Endothelial cell of umbilical vein (primary cell): ENCODE measurements around the gene MFNG. TPM values are rescaled to one million over a fixed set of nuclear protein-coding genes. Genes with fewer than 3 reads are reported as not detected.

ENCODE experiments used
- BruUV-seq: library from RNA; stranded (reverse); fragments of 400-500 nt; replicated peaks from 2 replicates; lab custom pipeline; 2021; lab: Mats Ljungman, UMichigan
- CTCF ChIA-PET: fragments of 300-600, 350-600 bp; sonication (Branson Sonifier 250); formaldehyde crosslinking; loops from one replicate; lab custom pipeline; 2021; ENCODE audit warnings: antibody characterized with exemption, inconsistent platforms; lab: Charles Lee
- POLR2A ChIA-PET: fragments of 300-600, 350-600 bp; sonication (Branson Sonifier 250); formaldehyde crosslinking; loops from one replicate; lab custom pipeline; 2021; ENCODE audit warnings: antibody characterized with exemption, inconsistent platforms; lab: Charles Lee
- DNase-seq: peaks from one replicate; pipeline ENCODE4 v3.0.0-alpha.2; 2011; ENCODE audit warnings: low read depth, low spot score
- FAIRE-seq: peaks from 2 replicates; lab custom pipeline; 2011; peaks lifted over from hg19 to GRCh38; lab: Jason Lieb, UNC
- H2AFZ ChIP-seq: 2 replicates; pipeline ENCODE4 v1.6.0; 2012; ENCODE audit warnings: low read depth, low read length, control low read depth, inconsistent platforms
- H3K27ac ChIP-seq: 2 replicates; pipeline ENCODE4 v1.5.1; 2011; ENCODE audit warnings: low read depth, mild to moderate bottlenecking, control low read depth, low read length, moderate library complexity; ENCODE audit not compliant: insufficient read depth
- H3K27me3 ChIP-seq, 2 experiments: 2 replicates each; pipeline versions ENCODE4 v1.6.0 to v1.6.1; 2011; ENCODE audit warnings: low read length in 2 of 2, mixed read lengths in 1 of 2; ENCODE audit not compliant: control insufficient read depth in 2 of 2, insufficient read depth in 2 of 2
- H3K36me3 ChIP-seq, 2 experiments: 2 replicates in 1 of 2; 3 replicates in 1 of 2; pipeline ENCODE4 v1.5.1; 2011; ENCODE audit warnings: low read length in 2 of 2, mild to moderate bottlenecking in 1 of 2, moderate library complexity in 1 of 2; ENCODE audit not compliant: control insufficient read depth in 2 of 2, insufficient read depth in 2 of 2; ENCODE audit errors: extremely low read depth in 1 of 2
- H3K4me1 ChIP-seq: 3 replicates; pipeline ENCODE4 v1.5.1; 2011; ENCODE audit warnings: mild to moderate bottlenecking, low read length; ENCODE audit not compliant: control insufficient read depth, insufficient read depth; ENCODE audit errors: extremely low read depth
- H3K4me2 ChIP-seq: 2 replicates; pipeline ENCODE4 v1.6.1; 2011; ENCODE audit warnings: low read length, control low read depth, mixed read lengths; ENCODE audit not compliant: insufficient read depth
- H3K4me3 ChIP-seq, 3 experiments: fragments of 200-600 bp in 1 of 3; sonication (generic), shearing (Covaris generic) in 1 of 3; replicated peaks in 1 of 3; 2 replicates each; pipeline ENCODE4 v1.5.1; 2011 to 2016; ENCODE audit warnings: control low read depth in 3 of 3, low read length in 3 of 3, mild to moderate bottlenecking in 2 of 3, inconsistent platforms in 1 of 3, low read depth in 1 of 3, moderate library complexity in 1 of 3; ENCODE audit not compliant: insufficient read depth in 1 of 3
- H3K79me2 ChIP-seq: 2 replicates; pipeline ENCODE4 v1.6.0; 2012; ENCODE audit warnings: low read length, inconsistent platforms; ENCODE audit not compliant: control insufficient read depth, insufficient read depth
- H3K9ac ChIP-seq: replicated peaks from 2 replicates; pipeline ENCODE3; 2011; ENCODE audit warnings: low read length, control low read depth; ENCODE audit not compliant: insufficient read depth; ENCODE audit errors: extremely low read depth
- H3K9me1 ChIP-seq: replicated peaks from 3 replicates; pipeline ENCODE4 v1.6.0; 2011; ENCODE audit warnings: mild to moderate bottlenecking, low read length; ENCODE audit not compliant: control insufficient read depth, insufficient read depth; ENCODE audit errors: extremely low read depth
- H3K9me3 ChIP-seq: replicated peaks from 2 replicates; pipeline ENCODE4 v1.5.1; 2012; ENCODE audit warnings: low read length, inconsistent platforms; ENCODE audit not compliant: control insufficient read depth, insufficient read depth
- H4K20me1 ChIP-seq: replicated peaks from 2 replicates; pipeline ENCODE3; 2011; ENCODE audit warnings: mild to moderate bottlenecking, low read length; ENCODE audit not compliant: control insufficient read depth, insufficient read depth; ENCODE audit errors: extremely low read depth
- EZH2 ChIP-seq: IDR thresholded peaks from 2 replicates; pipeline ENCODE4 v1.6.1; 2012; ENCODE audit warnings: borderline replicate concordance, low read depth, mild to moderate bottlenecking, moderate library complexity, low read length, inconsistent platforms; ENCODE audit not compliant: severe bottlenecking
- FOS ChIP-seq: IDR thresholded peaks from 2 replicates; pipeline ENCODE4 v1.6.1; 2011; ENCODE audit warnings: mild to moderate bottlenecking, low read length, moderate library complexity, borderline replicate concordance; ENCODE audit not compliant: insufficient read depth
- GATA2 ChIP-seq: IDR thresholded peaks from 2 replicates; pipeline ENCODE4 v1.7.0; 2011; ENCODE audit warnings: low read depth, mild to moderate bottlenecking, moderate library complexity, mixed read lengths, low read length; ENCODE audit not compliant: insufficient read length, insufficient read depth
- JUN ChIP-seq: IDR thresholded peaks from 2 replicates; pipeline ENCODE4 v1.6.1; 2011; ENCODE audit warnings: borderline replicate concordance, low read depth; ENCODE audit not compliant: insufficient read length, insufficient read depth
- MYC ChIP-seq: IDR thresholded peaks from one replicate; pipeline ENCODE4 v1.6.1; 2011; ENCODE audit warnings: mild to moderate bottlenecking, low read depth, low read length
- POLR2AphosphoS5 ChIP-seq: IDR thresholded peaks from 2 replicates; pipeline ENCODE4 v1.6.1; 2012; ENCODE audit warnings: low read depth, mild to moderate bottlenecking, control low read depth, low read length, moderate library complexity; ENCODE audit not compliant: insufficient read depth
- dilution Hi-C: fragments of 300-500 bp; cut with MboI; formaldehyde crosslinking; loops from one replicate; pipeline ENCODE4 v1.15.0; 2019; ENCODE audit warnings: low sequenced_read_pairs; ENCODE audit not compliant: extremely low pct_ligation_motif_present
- intact Hi-C: fragments of 100-400 bp; cut with micrococcal nuclease; formaldehyde crosslinking; loops from one replicate; pipeline ENCODE4 v1.10.0; 2022
- polyA plus RNA-seq, 4 experiments: library from polyadenylated mRNA; depleted of rRNA in 3 of 4; stranded (reverse) in 3 of 4; unstranded in 1 of 4; fragments of >200 nt; gene quantifications; 2 replicates each; pipeline versions ENCODE4 v1.2.1 to v1.2.3, GENCODE V29; 2011 to 2012; ENCODE audit warnings: missing spikeins in 1 of 4
- total RNA-seq: library from RNA; stranded (reverse); gene quantifications from 2 replicates; pipeline ENCODE4 v1.2.3, GENCODE V29; 2021
- TF ChIP-seq, protein P1 (sequence below), 2 donors: IDR thresholded peaks; 1 replicate in 1 of 2; 2 replicates in 1 of 2; pipeline ENCODE4 v1.5.1; 2011; ENCODE audit warnings: low read length in 2 of 2, mild to moderate bottlenecking in 2 of 2, moderate library complexity in 2 of 2, control low read depth in 1 of 2, inconsistent platforms in 1 of 2, low read depth in 1 of 2; ENCODE audit not compliant: insufficient read depth in 1 of 2; ENCODE audit errors: extremely low read depth in 1 of 2
- TF ChIP-seq, protein P2 (sequence below): IDR thresholded peaks from 2 replicates; pipeline ENCODE4 v1.6.1; 2011; ENCODE audit not compliant: insufficient read depth, insufficient read length

The MFNG gene
- total and polyA plus RNA-seq, 2 donors (not counting 3 experiments of a cell fraction or from before 2014, with no cell fraction given), result 188 to 257 TPM

DNA sequence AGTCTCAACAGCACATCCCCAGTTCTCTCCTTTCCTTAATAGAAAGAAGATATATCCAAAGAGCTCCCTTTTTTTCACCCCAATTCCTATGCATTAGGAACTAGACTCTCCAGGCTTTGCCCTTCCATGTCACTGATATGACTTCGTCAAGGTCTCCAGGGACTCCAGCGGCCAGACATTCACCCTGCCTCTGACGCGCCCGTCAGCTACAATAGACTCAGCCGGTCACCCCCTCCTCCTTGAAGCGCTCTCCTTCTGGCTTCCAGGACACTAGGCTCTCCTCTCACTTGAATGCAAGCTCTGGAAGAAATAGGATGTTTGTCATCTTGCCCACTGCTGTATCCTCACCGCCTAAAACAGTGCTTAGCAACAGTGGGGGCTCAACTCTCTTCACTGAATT is 44.0 kb downstream of the MFNG start:
- DNase-seq, result no peak
- FAIRE-seq, result no peak
- no peak for TF ChIP-seq MYC
- TF ChIP-seq GATA2, result no peak
- no peak for TF ChIP-seq JUN
- TF ChIP-seq, protein P1, sequence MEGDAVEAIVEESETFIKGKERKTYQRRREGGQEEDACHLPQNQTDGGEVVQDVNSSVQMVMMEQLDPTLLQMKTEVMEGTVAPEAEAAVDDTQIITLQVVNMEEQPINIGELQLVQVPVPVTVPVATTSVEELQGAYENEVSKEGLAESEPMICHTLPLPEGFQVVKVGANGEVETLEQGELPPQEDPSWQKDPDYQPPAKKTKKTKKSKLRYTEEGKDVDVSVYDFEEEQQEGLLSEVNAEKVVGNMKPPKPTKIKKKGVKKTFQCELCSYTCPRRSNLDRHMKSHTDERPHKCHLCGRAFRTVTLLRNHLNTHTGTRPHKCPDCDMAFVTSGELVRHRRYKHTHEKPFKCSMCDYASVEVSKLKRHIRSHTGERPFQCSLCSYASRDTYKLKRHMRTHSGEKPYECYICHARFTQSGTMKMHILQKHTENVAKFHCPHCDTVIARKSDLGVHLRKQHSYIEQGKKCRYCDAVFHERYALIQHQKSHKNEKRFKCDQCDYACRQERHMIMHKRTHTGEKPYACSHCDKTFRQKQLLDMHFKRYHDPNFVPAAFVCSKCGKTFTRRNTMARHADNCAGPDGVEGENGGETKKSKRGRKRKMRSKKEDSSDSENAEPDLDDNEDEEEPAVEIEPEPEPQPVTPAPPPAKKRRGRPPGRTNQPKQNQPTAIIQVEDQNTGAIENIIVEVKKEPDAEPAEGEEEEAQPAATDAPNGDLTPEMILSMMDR (IDR thresholded peaks at IDR 0.05; ENCODE audit: extremely low read depth in 1 of 2, insufficient read depth in 1 of 2, low read depth in 1 of 2, low read length in 2 of 2), result no peak
- TF ChIP-seq POLR2AphosphoS5, result no peak
- TF ChIP-seq, protein P2, sequence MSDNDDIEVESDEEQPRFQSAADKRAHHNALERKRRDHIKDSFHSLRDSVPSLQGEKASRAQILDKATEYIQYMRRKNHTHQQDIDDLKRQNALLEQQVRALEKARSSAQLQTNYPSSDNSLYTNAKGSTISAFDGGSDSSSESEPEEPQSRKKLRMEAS, result no peak
- no peak for TF ChIP-seq FOS
- TF ChIP-seq EZH2, result no peak
- intact Hi-C loops, result no loop called here
- Histone ChIP-seq H3K4me3 (no peak overlapping the region), H3K9me3 (no peaks in the 10 kb centered on the region), H3K4me2 (no peak overlapping the region), H3K4me1 (peaks cover 3% of the 10 kb centered on the region), H3K27ac (no peak overlapping the region), H3K36me3 (no peaks in the 10 kb centered on the region), H2AFZ (no peak overlapping the region), H3K9ac (no peak overlapping the region), H3K9me1 (no peaks in the 10 kb centered on the region), H4K20me1 (no peaks in the 10 kb centered on the region), H3K27me3 (peaks cover 0 to 2% of the 10 kb centered on the region in 2 experiments), H3K79me2 (no peaks in the 10 kb centered on the region)
- BruUV-seq, result no TSS peak
- CTCF ChIA-PET, result interaction anchor here (0.6 to 1.0 kb wide), 2 partner anchors 8 to 14 kb away, joined by 3 read pairs; no protein-coding TSS in a partner anchor
- POLR2A ChIA-PET, result no interaction called here
- dilution Hi-C loops, result no loop called here
